ENCODE data around the gene ATRNL1. TPM values are rescaled to one million over a fixed set of nuclear protein-coding genes. Genes with fewer than 3 reads are reported as not detected.
"Not testable (repeated sequence)": the region's sequence is repeated elsewhere in the genome, so short reads cannot be mapped to it uniquely, and the experiment has no call there.

Gene ATRNL1
- total RNA-seq, 2 donors from 2014 or later, result 5.1 to 22.9 TPM

DNA sequence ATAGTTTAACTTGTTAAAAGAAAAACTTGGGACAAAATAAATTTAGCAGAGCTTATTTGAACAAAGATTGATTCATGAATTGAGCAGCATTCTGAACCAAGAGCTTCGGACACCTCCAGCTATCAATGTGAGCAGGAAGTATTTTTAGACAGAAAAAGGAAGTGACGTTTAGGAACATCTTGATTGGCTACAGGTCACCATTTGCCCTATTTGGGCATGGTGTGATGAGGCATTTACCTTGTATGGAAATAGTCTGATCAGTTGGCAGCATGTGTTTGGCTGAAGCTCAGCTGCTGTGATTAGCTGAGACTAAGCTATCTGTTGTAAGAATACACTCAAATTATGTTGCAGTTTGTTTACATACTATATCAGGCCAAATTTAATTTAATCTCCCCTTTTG is 185.1 kb downstream of the ATRNL1 start:
- WGBS, result 72% methylated on average over 2 of the region's 2 CpGs
- no peaks in the 10 kb centered on the region for H3K9me3 ChIP-seq
- H3K27me3 ChIP-seq (replicated peaks; ENCODE audit: insufficient read depth), result no peaks in the 10 kb centered on the region
- no peaks in the 10 kb centered on the region for H3K4me1 ChIP-seq (replicated peaks)
- DNase-seq (ENCODE audit: low spot score), result no peak
- no peak overlapping the region for H3K27ac ChIP-seq
- TF ChIP-seq POLR2A (IDR thresholded peaks at IDR 0.05) (no peak), POLR2AphosphoS5 (IDR thresholded peaks at IDR 0.05) (no peak)
- TF ChIP-seq, protein P1, sequence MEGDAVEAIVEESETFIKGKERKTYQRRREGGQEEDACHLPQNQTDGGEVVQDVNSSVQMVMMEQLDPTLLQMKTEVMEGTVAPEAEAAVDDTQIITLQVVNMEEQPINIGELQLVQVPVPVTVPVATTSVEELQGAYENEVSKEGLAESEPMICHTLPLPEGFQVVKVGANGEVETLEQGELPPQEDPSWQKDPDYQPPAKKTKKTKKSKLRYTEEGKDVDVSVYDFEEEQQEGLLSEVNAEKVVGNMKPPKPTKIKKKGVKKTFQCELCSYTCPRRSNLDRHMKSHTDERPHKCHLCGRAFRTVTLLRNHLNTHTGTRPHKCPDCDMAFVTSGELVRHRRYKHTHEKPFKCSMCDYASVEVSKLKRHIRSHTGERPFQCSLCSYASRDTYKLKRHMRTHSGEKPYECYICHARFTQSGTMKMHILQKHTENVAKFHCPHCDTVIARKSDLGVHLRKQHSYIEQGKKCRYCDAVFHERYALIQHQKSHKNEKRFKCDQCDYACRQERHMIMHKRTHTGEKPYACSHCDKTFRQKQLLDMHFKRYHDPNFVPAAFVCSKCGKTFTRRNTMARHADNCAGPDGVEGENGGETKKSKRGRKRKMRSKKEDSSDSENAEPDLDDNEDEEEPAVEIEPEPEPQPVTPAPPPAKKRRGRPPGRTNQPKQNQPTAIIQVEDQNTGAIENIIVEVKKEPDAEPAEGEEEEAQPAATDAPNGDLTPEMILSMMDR (IDR thresholded peaks at IDR 0.05), result no peak
- intact Hi-C loops (cut with DNase I), result no loop called here
- no peaks in the 10 kb centered on the region for H3K36me3 ChIP-seq
- no peak overlapping the region for H3K4me3 ChIP-seq

DNA sequence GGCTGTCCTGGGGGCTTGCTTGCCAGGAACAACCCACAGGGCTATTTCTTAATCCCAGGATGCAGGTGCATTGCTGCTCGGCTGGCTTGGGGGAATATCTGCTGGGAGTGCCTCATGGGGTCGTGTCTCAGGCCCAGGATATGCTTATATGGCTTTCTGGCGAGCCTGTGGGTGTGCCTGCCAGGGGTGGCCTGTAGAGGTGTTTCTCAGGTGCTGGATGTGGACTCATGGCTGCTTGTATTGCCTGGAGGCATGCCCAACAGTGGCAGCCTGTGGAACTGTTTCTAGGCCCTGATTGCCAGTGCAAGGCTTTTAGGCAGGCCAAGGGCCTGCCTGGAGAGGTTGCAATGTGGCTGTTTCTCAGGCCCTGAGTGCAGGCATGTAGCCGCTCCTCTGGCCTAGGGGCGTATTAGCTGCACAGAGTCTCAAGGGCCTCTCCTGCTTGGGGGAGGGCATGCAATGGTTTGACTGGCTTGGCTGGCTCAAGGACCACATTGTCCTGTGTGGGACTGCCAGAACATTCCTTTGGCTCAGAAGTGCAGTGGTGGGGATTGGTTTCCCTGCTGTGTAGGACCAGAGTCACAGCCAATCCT is 202.1 kb downstream of the ATRNL1 start:
- H3K4me1 ChIP-seq (replicated peaks), result no peaks in the 10 kb centered on the region
- H3K27ac ChIP-seq, result no peak overlapping the region
- no peak overlapping the region for H3K4me3 ChIP-seq
- H3K27me3 ChIP-seq (replicated peaks; ENCODE audit: insufficient read depth), result no peaks in the 10 kb centered on the region
- no peak for DNase-seq (ENCODE audit: low spot score)
- WGBS, result 79% methylated on average over 5 of the region's 5 CpGs
- intact Hi-C loops (cut with DNase I), result no loop called here
- no peaks in the 10 kb centered on the region for H3K36me3 ChIP-seq
- TF ChIP-seq POLR2AphosphoS5 (IDR thresholded peaks at IDR 0.05), result no peak
- TF ChIP-seq POLR2A (IDR thresholded peaks at IDR 0.05), result no peak
- TF ChIP-seq, protein P1 (IDR thresholded peaks at IDR 0.05), result no peak
- H3K9me3 ChIP-seq, result no peaks in the 10 kb centered on the region

DNA sequence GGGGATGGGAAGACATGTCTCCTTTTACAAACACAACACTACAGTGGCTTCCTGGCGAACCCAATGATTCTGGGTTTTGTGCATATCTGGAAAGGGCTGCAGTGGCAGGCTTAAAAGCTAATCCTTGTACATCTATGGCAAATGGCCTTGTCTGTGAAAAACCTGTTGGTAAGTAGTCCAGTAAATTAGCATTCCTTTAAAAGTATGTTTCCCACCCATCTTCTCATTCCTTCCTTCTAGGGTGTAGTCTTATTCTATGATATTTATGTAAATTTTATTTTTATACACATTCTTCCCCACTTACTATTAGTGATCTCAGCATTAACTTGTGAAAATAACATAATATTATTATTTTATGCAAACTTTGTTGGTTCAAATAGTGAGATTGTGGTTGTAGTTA is 206.9 kb downstream of the ATRNL1 start:
- intact Hi-C loops (cut with DNase I), result no loop called here
- 82% methylated on average over 1 of the region's 1 CpG for whole genome bisulfite sequencing
- no peak overlapping the region for H3K4me3 ChIP-seq
- no peaks in the 10 kb centered on the region for H3K4me1 ChIP-seq (replicated peaks)
- TF ChIP-seq POLR2A (IDR thresholded peaks at IDR 0.05) (no peak), POLR2AphosphoS5 (IDR thresholded peaks at IDR 0.05) (no peak)
- TF ChIP-seq, protein P1 (IDR thresholded peaks at IDR 0.05), result no peak
- no peak overlapping the region for H3K27ac ChIP-seq
- H3K36me3 ChIP-seq, result no peaks in the 10 kb centered on the region
- no peak for DNase-seq (ENCODE audit: low spot score)
- no peaks in the 10 kb centered on the region for H3K27me3 ChIP-seq (replicated peaks; ENCODE audit: insufficient read depth)
- H3K9me3 ChIP-seq, result no peaks in the 10 kb centered on the region

DNA sequence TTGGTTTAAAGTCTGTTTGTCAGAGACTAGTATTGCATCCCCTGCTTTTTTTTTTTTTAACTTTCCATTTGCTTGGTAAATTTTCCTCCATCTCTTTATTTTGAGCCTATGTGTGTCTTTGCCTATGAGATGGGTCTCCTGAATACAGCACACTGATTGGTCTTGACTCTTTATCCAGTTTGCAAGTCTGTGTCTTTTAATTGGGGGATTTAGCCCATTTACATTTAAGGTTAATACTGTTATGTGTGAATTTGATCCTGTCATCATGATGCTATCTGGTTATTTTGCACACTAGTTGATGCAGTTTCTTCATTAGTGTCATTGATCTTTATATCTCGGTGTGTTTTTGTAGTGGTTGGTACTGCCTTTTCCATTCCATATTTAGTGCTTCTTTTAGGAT is 226.5 kb downstream of the ATRNL1 start:
- H3K36me3 ChIP-seq; H3K4me1 ChIP-seq (replicated peaks); H3K27ac ChIP-seq; H3K9me3 ChIP-seq; DNase-seq (ENCODE audit: low spot score); H3K4me3 ChIP-seq; intact Hi-C loops (cut with DNase I); H3K27me3 ChIP-seq (replicated peaks; ENCODE audit: insufficient read depth): not testable (repeated sequence)
- 97% methylated on average over 1 of the region's 1 CpG for WGBS

DNA sequence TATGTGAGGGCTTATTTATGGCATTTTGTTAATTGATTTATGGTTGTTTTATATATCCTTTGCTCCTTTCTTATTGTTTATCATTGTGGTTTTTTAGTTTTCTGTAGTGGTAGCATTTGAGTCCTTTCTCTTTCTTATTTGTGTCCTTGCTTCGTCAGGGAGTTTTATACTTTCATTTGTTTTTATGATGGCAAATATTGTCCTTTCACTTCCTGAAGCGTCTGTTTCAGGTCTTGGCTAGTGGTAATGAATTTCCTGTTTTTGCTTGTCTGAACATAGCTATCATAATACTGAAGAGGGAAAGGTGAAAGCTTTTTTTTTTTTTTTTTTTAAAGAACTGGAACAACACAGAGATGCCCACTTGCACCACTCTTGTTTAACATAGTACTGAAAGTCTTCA is 228.2 kb downstream of the ATRNL1 start:
- DNase-seq (ENCODE audit: low spot score), result no peak
- Histone ChIP-seq H3K36me3 (no peaks in the 10 kb centered on the region), H3K27me3 (replicated peaks; ENCODE audit: insufficient read depth) (no peaks in the 10 kb centered on the region), H3K4me3 (no peak overlapping the region), H3K27ac (peak overlapping the region; percentile 67 to 80), H3K4me1 (replicated peaks) (no peaks in the 10 kb centered on the region), H3K9me3 (no peaks in the 10 kb centered on the region)
- 27% methylated on average over 2 of the region's 2 CpGs for WGBS
- intact Hi-C loops (cut with DNase I), result no loop called here
- TF ChIP-seq, protein P1 (IDR thresholded peaks at IDR 0.05), result no peak
- TF ChIP-seq POLR2A (IDR thresholded peaks at IDR 0.05), result no peak
- peak; percentile 29 for TF ChIP-seq POLR2AphosphoS5 (IDR thresholded peaks at IDR 0.05)

All from prostate gland (tissue), 2 donors.